BE2C (cell line): Measurements from ENCODE around the gene KNTC1.
"Not testable (repeated sequence)": the region's sequence is repeated elsewhere in the genome, so short reads cannot be mapped to it uniquely, and the experiment has no call there.

ENCODE experiments used
- DNase-seq: peaks from one replicate; pipeline ENCODE4 v3.0.0-alpha.2; 2020
- H3K27me3 ChIP-seq: fragments of 250-450 bp; sonication (Bioruptor Pico); 2 replicates; pipeline ENCODE4 v1.5.1; 2020; ENCODE audit warnings: mild to moderate bottlenecking
- H3K36me3 ChIP-seq: fragments of 250-450 bp; sonication (Bioruptor Pico); 2 replicates; pipeline ENCODE4 v1.5.1; 2020; ENCODE audit warnings: mild to moderate bottlenecking
- H3K4me1 ChIP-seq: fragments of 250-450 bp; sonication (Bioruptor Pico); 2 replicates; pipeline ENCODE4 v1.5.1; 2020
- H3K4me3 ChIP-seq: 2 replicates; pipeline ENCODE4 v1.5.1; 2011; ENCODE audit warnings: low read depth, low read length
- H3K9me3 ChIP-seq: fragments of 250-450 bp; sonication (Bioruptor Pico); 2 replicates; pipeline ENCODE4 v1.5.1; 2020
- CTCF ChIP-seq: IDR thresholded peaks from 2 replicates; pipeline ENCODE4 v1.5.1; 2012; ENCODE audit warnings: mild to moderate bottlenecking, low read depth, low read length

The KNTC1 gene

GRCh38 chr12:122569288-122569687 is 42.2 kb downstream of the KNTC1 start:
- no peak for TF ChIP-seq CTCF
- no peak for DNase-seq
- no peak overlapping the region for H3K4me3 ChIP-seq
- H3K9me3 ChIP-seq: no peaks in the 10 kb centered on the region
- no peaks in the 10 kb centered on the region for H3K4me1 ChIP-seq
- H3K36me3 ChIP-seq: peaks cover 43% of the 10 kb centered on the region
- no peaks in the 10 kb centered on the region for H3K27me3 ChIP-seq

- H3K4me3 ChIP-seq, DNase-seq, H3K9me3 ChIP-seq, H3K27me3 ChIP-seq, H3K4me1 ChIP-seq: not testable (repeated sequence)
- peaks cover 48% of the 10 kb centered on the region for H3K36me3 ChIP-seq
Observed at GRCh38 chr12:122570006-122570405, 43.0 kb downstream of the KNTC1 start.

- peaks cover 64% of the 10 kb centered on the region for H3K36me3 ChIP-seq
- H3K4me1 ChIP-seq: no peaks in the 10 kb centered on the region
- no peaks in the 10 kb centered on the region for H3K27me3 ChIP-seq
- H3K4me3 ChIP-seq: no peak overlapping the region
- TF ChIP-seq CTCF: no peak
- DNase-seq: no peak
- H3K9me3 ChIP-seq: no peaks in the 10 kb centered on the region
Observed at GRCh38 chr12:122571821-122572220, 44.8 kb downstream of the KNTC1 start.

GRCh38 chr12:122583294-122583693 is 56.2 kb downstream of the KNTC1 start:
- not testable (repeated sequence) for H3K4me1 ChIP-seq, H3K4me3 ChIP-seq, H3K27me3 ChIP-seq, H3K9me3 ChIP-seq, DNase-seq
- peaks cover 85% of the 10 kb centered on the region for H3K36me3 ChIP-seq

GRCh38 chr12:122584177-122584863 is 57.3 kb downstream of the KNTC1 start:
- no peak for DNase-seq
- Histone ChIP-seq H3K4me1 (no peaks in the 10 kb centered on the region), H3K9me3 (no peaks in the 10 kb centered on the region), H3K36me3 (peaks cover 81% of the 10 kb centered on the region), H3K27me3 (no peaks in the 10 kb centered on the region), H3K4me3 (no peak overlapping the region)
- TF ChIP-seq CTCF: no peak

- Histone ChIP-seq H3K36me3 (peaks cover 70% of the 10 kb centered on the region), H3K4me3 (no peak overlapping the region), H3K27me3 (no peaks in the 10 kb centered on the region), H3K9me3 (no peaks in the 10 kb centered on the region), H3K4me1 (no peaks in the 10 kb centered on the region)
- TF ChIP-seq CTCF: no peak
- no peak for DNase-seq
Observed at GRCh38 chr12:122590990-122591389, 63.9 kb downstream of the KNTC1 start.

GRCh38 chr12:122591966-122592365 is 64.9 kb downstream of the KNTC1 start:
- not testable (repeated sequence) for H3K4me1 ChIP-seq, H3K4me3 ChIP-seq, DNase-seq, H3K27me3 ChIP-seq, H3K9me3 ChIP-seq
- H3K36me3 ChIP-seq: peaks cover 61% of the 10 kb centered on the region

- H3K4me1 ChIP-seq, H3K4me3 ChIP-seq, H3K27me3 ChIP-seq, H3K9me3 ChIP-seq, DNase-seq: not testable (repeated sequence)
- peaks cover 59% of the 10 kb centered on the region for H3K36me3 ChIP-seq
Observed at GRCh38 chr12:122592543-122592942, 65.5 kb downstream of the KNTC1 start.
